CD4-positive, alpha-beta T cell treated with Interferon alpha-2 for 1 hour (primary cell): ENCODE measurements around the gene PARP16.

Source experiments
- DNase-seq, 2 donors: peaks; one replicate each; pipeline ENCODE4 v3.0.0-alpha.2; 2020 to 2022

PARP16 gene

DNA sequence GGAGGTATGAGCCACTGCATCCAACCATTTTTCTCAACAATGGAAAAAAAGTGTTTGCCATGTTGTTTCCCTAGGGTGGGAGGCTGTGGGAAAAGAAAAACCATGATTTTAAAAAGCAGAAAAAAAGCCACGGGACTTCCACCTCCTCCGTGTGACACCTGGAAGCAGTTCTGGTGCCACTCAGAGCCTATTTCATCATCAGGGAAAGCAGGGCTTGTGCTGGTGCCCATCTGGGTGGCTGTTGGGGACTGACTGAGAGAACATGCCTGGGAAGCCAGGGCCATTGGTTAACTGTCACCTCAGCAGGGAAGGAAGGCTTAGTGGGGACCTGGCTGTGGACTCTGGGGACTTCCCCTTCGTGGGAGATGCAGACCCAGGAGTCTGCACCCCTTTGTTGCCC lies 25.1 kb upstream of the PARP16 start:
- DNase-seq, result no peak

DNA sequence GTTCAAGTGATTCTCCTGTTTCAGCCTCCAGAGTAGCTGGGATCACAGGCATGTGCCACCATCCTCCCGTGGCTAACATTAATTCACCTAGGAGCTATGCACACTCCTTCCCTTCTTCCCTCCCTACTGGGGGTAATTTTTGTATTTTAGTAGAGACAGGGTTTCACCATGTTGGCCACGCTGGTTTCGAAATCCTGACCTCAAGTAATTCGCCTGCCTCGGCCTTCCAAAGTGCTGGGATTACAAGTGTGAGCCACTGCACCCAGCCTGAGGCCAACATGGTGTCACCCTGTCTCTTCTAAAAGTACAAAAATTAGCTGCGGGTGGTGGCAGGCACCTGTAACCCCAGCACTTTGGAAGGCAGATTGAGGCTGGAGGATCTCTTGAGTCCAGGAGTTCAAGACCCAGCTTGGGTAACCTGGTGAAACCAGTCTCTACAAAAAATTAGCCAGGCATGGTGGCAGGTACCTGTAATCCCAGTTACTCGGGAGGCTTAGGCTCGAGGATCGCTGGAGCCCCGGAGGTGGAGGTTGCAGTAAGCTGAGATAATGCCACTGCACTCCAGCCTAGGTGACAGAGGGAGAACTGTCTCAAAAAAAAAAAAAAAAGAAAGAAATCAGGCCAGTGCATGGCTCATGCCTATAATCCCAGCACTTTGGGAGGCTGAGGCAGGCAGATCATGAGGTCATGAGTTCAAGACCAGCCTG lies 23.9 kb upstream of the PARP16 start:
- no peak for DNase-seq

DNA sequence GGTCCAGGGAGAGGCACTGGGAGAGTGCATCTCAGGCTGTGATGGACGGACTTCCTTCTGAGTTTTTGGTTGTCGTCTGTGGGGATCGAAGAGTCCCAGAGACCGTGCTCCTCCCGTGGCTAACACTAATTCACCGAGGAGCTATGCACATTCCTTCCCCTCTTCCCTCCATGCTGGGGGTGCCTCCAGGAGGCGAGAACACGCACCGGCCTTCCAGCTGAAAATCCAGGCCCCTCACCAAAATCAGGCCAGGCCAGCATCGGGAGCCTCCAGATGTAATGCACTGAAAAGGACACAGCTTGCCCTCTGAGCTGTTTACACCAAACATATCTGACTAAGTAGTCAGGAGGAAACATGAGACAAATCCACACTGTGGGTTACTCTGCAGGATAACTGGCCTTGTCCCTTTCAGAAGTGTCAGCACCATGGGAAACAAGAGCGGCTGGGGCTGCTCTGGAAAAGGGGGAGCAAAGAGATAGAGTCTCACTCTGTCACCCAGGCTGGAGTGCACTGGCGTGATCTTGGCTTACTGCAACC lies 23.3 kb upstream of the PARP16 start:
- DNase-seq, result no peak

DNA sequence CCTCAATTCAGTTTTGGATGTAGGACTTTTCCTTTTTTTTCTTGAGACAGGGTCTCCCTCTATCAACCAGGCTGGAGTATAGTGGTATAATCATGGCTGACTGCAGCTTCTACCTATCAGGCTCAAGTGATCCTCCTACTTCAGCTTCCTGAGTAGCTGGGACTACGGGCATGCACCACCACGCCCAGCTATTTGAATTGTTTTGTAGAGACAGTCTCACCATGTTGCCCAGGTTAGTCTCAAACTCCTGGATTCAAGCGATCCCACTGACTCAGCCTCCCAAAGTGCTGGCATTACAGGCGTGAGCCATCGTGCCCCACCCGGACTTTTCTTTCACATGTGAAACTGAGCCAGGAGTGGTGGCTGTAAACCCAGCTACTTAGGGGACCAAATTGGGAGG lies 21.3 kb upstream of the PARP16 start:
- no peak for DNase-seq

DNA sequence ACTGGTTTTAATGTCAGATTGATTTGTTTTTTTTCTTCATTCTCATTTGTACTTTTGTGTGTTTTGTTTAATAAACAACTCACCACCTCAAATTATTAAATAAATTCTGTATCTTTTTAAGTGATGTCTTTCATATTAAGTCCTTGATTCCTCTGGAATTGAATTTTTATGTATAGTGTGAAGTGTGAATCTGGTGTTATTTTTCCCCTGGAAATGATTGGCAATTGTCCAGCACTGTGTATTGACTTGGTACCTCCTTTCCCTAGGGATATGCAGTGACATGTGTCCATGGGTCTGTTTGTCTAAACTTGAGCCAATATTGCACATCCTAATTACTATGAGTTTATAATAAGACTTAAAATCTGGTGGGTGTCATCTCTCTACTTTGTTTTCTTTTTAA lies 19.9 kb upstream of the PARP16 start:
- DNase-seq, result no peak

DNA sequence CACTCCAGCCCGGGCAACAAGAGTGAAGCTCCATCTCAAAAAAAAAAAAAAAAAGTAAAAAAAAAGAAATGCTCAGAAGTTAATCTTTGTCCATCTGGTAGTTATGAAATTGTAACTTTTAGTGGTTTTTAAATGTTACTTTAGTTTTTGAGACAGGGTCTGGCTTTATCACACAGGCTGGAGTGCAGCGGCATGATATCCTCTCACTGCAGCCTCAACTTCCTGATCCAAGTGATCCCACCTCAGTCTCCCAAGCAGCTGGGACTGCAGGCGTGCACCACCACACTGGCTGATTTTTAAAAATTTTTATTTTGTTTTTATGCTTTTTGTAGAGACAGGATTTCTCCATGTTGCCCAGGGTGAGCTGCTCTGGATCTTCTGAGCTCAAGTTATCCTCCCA lies 19.1 kb upstream of the PARP16 start:
- DNase-seq, result no peak

DNA sequence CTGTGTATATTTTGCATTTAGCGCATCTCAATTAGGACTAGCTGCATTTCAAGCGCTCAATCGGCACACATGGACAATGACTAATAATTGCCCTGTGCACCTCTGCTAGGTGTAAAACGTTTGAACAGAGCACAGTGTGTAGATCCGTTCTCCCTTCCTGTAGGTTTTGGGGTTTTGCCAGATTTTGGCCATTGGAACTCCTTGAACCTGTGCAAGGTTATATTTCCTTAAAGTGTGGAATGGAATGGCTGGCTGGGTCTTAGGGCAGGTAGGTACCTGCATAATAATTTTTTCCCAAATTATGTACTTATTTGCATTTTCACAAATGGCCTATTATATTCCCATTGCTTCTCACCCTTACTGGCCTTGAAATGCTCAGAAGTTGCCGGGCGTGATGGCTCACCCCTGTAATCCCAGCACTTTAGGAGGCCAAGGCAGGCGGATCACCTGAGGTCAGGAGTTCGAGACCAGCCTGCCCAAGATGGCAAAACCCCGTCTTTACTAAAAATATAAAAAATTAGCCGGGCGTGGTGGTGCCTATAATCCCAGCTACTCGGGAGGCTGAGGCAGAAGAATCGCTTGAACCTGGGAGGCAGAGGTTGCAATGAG lies 18.6 kb upstream of the PARP16 start:
- DNase-seq, result no peak

DNA sequence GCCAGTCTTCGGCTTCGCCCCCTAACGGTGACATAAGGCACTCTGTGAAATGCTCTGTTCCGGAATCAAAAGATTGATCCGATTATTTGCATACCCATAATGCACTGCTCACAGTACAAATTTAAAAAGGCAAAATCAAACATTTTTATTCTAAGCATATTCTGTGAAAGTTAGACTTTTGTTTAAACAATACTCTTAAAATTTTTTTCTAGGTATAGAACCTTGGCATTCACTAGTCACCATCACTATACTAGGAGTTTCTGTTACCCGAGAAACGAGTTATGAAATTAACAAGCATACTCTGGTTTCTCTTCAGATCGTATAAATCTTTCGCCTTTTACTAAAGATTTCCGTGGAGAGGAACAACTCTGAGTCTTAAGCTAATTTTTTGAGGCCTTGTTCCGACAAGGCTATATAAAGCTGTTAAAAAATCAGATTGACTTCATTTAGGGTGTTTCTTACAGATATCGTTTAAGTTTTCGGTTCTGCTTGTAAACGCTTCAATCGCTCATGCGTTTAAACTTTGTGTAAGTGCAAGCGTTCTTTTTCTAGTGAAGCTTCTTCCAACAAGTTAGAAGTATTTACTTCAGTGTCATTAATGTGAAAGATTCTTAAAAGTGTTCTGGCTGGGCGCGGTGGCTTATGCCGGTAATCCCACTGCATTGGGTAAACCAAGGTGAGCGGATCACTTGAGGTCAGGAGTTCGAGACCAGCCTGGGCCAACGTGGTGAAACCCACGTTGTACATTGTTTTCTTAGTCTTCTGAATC lies 17.9 kb upstream of the PARP16 start, which contains the start of gene RNU5B-1:
Gene RNU5B-1, plus strand, starts transcription at position 297 of the 769 bp plus-strand sequence.
- peak; percentile 83 to 92 for DNase-seq

DNA sequence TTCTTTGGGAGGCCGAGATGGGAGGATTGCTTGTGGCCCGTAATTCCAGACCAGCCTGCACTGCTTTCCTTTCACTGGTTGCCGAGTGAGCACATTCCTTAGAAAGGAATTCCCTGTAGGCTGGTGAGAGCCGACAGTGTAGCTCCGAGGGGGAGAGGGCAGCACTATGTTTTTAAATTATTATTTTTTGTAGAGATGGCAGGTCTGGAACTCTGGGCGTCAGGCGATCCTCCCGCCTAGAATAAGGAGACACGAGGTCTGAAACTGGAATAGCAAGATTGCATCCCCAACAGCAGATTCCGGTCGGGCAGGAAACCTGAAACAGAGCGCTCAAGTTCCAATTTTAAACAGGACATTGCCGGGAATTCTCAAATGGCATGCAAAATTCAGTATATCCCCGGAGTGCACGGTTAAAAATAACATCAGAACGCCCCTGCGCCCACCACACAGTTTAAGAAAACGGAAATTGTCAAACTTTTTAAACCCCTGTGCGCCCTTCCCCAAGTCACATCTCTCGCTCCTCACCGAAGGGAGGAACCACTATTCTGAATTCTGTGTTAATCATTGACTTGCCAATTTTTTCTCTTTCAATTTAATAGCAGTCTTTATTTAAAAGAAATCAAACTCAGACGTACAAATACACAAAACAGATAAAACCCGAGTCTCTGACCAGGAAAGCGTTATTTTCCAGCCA lies 17.2 kb upstream of the PARP16 start:
- DNase-seq, result no peak

DNA sequence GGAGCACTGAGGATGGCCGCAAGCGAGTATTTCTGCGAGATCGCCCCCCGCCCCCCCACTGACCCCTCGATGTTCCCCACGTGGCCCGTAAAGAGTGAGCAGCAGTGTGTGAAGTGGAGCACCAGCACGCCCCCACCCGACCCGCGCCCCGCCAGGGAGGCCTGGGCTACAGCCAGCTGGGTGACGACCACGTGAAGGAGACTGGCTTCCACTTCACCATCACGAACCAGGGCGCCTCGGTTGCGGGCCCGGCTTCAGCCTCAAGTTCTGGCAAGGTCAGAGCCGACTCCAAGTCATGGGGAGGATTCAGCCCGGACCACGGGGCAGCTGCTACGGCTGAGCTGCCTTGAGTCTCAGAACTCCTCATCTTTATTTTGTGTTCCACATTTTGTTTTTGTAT lies 15.4 kb upstream of the PARP16 start:
- DNase-seq, result no peak

DNA sequence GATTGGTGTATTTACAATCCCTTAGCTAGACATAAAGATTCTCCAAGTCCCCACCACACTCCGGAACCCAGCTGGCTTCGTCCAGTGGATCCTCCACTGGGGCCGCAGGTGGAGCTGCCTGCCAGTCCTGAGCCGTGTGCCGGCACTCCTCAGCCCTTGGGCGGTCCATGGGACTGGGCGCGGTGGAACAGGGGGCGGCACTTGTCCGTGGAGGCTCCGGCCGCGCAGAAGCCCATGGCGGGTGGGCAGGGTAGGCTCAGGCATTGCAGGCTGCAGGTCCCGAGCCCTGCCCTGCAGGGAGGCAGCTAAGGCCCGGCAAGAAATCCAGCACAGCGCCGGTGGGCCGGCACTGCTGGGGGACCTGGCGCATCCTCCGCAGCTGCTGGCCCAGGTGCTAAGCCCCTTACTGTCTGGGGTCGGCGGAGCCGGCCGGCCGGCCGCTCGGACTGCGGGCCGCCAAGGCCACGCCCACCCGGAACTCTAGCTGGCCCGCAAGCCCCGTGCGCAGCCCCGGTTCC lies 14.3 kb upstream of the PARP16 start:
- no peak for DNase-seq

DNA sequence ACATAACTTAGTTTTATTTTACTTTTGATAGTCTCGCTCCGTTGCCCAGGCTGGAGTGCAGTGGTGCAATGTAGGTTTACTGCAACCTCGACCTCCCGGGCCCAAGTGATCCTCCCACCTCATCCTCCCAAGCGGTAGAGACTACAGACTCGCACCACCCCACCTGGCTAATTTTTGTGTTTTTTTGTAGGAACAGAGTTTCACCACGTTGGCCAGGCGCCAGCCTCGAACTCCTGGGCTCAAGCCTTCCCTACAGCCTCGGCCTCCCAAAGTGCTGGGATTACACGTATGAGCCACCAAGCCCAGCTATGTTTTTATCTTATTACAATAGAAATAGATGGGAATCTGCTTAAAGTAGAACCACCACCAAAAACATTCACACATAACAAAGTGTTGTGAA lies 12.0 kb upstream of the PARP16 start:
- DNase-seq, result no peak

DNA sequence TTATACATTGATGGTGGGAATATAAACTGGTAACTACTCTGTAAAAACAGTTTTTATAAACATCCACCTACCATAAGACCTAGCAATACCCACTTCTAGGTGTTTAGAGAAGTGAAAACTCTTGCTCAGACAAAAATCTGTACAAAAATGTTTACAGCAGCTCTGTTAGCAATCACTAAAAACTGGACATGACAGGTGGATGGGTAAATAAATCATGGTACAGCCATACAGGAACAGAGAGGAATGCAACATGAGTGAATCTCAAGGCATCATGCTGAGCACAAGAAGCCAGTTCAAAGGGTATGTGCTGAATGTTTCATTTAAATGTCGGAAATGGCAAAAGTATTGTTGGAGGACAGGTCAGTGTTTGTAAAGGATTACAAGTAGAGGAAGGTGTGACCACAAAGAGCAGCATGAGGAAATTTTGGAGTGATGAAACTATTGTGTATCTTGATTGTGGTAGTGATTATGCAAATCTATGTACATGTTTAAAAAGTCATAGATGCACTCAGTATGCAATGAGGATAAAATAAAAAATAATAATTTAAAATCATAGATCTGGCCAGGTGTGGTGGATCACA lies 6.3 kb upstream of the PARP16 start:
- no peak for DNase-seq

DNA sequence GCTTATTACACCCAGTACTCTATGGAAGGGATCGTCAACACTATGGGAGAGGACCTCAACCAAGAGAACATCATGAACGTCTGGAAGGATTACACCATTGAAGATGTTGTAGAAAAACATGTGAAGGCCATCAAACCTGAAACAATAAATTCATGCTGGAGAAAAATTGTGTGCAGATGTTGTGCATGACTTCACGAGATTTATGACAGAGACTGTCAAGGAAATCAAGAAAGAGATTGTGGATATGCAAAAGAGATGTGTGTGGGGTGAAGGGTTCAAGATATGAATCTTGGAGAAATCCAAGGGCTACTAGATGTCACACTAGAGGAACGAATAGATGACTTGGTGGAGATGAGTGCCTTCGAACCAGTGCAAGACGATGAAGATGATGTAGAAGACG lies 3.5 kb upstream of the PARP16 start:
- no peak for DNase-seq

DNA sequence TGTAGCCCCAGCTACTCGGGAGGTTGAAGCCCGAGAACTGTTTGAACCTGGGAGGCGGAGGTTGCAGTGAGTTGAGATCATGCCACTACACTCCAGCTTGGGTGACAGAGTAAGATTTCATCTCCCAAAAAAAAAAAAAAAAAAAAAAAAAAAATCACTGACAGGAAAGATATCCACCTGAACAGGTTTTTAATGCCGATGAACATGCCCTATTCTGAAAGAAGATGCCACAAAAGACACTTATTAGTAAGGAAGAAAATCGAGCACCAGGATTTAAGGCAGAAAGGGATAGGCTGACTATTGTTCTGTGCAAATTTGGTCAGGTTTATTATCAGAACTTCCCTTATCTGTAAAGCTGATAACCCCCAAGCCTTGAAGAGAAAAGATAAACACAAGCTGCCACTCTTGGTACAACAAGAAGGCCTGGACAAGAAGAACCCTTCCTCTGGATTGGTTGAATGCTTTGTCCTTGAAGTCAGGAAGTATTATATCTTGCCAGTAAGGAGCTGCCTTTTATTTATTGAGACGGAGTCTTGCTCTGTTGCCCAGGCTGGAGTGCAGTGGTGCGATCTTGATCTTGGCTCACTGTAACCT lies 2.7 kb upstream of the PARP16 start:
- DNase-seq, result no peak

DNA sequence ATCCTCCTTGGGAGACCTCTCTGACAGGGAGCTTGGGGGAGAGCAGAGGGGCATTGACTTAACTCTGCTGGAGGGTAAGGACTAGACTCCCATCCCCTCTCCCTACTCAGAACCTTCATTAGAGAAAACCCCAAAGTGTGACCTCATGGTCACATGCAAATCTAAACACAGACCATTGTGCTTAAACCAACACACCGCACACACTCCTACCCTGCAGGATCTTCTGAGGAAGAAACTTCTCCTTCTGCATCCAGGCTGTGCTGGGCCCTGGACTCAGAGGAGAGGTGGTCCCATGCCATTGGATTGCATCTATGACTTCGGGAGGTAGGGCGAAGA lies 805 bp upstream of the PARP16 start:
- no peak for DNase-seq

DNA sequence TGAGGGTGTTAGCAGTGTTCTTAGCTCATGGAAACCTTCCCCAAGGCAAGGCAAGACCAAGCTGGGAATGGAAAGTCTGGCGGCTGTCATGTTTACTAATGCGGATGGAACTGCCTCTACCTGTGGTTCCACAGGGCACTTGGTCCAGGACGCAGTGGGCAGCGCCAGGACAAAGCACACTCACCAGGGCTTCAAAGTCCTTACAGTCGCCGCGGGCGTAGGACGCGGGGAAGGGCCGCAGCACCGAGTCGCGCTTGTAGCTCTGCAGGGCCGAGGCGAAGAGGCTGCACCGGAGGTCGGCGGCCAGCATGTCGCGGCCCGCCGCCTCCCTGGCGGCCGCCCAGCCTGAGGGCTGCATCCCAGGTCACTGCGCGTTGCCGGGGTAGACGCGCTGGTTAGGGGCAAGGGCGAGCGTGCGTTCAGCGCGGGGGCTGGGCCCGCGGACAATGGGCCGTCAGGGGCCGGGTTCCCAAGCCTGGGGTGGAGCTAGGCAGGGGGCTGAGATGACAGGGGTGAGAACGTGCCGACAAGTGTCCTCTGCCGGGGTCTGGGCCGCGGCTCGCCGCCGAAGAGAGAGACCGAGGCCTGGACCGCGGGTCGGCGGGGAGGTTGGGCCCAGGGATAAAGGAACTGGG lies 497 bp downstream of the PARP16 start:
- DNase-seq, result no peak

DNA sequence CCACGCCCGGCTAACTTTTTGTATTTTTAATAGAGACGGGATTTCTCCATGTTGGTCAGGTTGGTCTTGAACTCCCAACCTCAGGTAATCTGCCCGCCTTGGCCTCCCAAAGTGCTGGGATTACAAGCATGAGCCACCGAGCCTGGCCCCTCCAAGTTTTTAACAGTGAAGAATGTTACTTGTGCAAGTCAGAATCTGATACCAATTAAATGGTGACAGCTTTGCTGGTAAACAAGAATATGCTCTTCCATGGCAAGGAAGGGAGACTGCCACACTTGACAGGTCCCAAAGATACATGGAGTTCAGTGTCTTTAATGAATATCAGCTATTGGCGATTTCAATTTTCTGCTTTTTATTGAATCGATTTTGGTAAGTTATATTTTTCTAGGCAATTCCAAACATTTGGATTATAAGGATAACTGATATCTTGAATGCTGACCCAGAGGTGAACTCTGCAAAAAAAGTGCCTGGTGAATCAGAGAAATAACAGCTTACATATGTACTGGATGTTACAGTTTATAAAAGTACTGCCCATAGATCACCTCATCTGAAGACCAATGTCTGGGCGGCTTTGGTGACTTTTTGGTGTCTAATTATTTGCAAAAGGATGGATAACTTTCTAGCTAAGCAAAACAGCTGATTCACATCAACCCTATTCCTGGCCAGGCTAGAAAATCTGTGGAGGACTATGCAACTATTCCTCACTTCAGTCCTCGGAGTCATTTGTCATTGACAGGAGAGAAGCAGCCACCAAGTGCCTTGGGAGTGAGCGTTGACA lies 1.2 kb downstream of the PARP16 start:
- no peak for DNase-seq

DNA sequence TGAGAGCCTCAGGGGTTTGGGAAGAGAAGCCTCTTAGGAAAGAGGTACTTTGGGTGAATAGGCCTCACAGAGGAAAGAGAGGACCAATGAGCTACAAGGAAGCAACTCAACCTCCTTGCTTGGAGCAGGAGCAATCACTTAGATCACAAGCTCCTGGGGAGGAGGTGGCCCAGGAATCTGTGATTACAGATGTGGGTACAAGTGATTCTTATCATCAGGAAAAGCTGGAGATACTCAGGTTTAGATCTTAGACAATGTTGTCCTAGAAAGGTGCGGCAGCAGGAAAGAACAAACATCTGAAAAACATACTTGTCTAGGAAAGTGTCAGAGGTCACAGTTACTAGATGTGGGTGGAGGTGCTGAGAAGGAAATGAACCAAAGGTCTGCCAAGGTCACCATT lies 8.2 kb downstream of the PARP16 start:
- DNase-seq, result no peak

DNA sequence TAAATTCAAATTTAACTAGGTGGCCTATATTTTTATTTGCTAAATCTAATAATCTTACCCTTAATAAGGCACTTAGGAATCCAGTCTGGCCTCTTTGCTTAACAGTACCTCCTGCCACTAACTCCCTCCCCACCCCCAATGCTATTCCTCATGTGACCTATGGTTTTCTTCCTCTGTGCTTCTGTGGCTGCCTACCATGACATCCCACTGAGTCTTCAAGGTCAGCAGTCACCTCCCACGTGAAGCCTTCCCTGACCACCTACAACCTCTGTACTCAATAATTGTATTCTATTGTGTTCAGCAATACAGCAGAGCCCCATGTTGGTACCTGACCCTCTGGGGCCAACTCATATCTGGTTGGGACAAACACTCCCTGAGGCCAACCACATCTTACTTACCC lies 9.7 kb downstream of the PARP16 start:
- DNase-seq, result no peak

DNA sequence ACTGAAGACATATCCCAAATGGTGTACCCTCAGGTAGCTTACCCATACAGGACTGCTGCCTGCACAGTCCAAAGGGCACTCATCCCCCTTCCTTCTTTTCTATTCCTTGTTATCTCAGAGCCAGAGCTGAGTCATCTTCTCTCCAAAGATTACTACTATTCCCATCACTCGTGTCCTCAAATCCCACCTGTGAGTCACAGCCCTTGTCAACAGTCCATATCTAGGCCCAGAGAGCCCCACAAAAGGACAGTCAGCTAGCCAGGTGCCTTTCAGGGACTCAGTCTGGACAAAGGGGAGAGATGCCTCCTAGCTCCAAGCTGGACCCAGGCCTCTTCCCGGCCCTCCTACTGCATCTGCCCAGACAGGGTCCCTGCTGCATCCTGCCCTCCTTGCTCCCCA lies 11.0 kb downstream of the PARP16 start:
- DNase-seq, result no peak
